SK-N-SH (cell line): ENCODE data around the gene QSER1. TPM values are rescaled to one million over a fixed set of nuclear protein-coding genes. Genes with fewer than 3 reads are reported as not detected.

Experiments used
- CTCF ChIA-PET: fragments of 300-600, 350-600 bp; formaldehyde crosslinking; extraction: SDS; loops from one replicate; lab custom pipeline; 2021; lab: Yijun Ruan, JAX
- POLR2A ChIA-PET: fragments of 350-600 bp; sonication (Branson Sonifier 250); formaldehyde crosslinking; extraction: SDS; loops from one replicate; lab custom pipeline; 2020; ENCODE audit warnings: antibody characterized with exemption, inconsistent platforms; lab: Yijun Ruan, JAX
- DNase-seq: peaks from one replicate; pipeline ENCODE4 v3.0.0; 2012
- H2AFZ ChIP-seq: fragments of 200-600 bp; sonication (generic); 2 replicates; pipeline ENCODE4 v1.8.1; 2016; ENCODE audit warnings: antibody characterized with exemption, mild to moderate bottlenecking, low read depth
- H3F3A ChIP-seq: fragments of 200-600 bp; sonication (generic); replicated peaks from 2 replicates; pipeline ENCODE3; 2016; ENCODE audit warnings: antibody characterized with exemption, mild to moderate bottlenecking; ENCODE audit not compliant: insufficient read depth
- H3K27ac ChIP-seq, 2 experiments: fragments of 200-500 bp in 1 of 2; fragments of 200-600 bp in 1 of 2; sonication (Bioruptor generic) in 1 of 2; sonication (generic), shearing (Covaris generic) in 1 of 2; 2 replicates each; pipeline versions ENCODE4 v1.5.1 to v1.6.1; 2014 to 2016; ENCODE audit warnings: low read depth in 2 of 2, inconsistent platforms in 1 of 2, low read length in 1 of 2, mild to moderate bottlenecking in 1 of 2, mixed read lengths in 1 of 2
- H3K27me3 ChIP-seq: fragments of 200-600 bp; sonication (generic), shearing (Covaris generic); 2 replicates; pipeline ENCODE4 v1.6.1; 2016; ENCODE audit warnings: mixed run types; ENCODE audit not compliant: insufficient read depth
- H3K36me3 ChIP-seq, 2 experiments: fragments of 200-500 bp in 1 of 2; fragments of 200-600 bp in 1 of 2; sonication (Bioruptor generic) in 1 of 2; sonication (generic) in 1 of 2; replicated peaks in 1 of 2; 2 replicates each; pipeline versions ENCODE3 to v1.5.1; 2014 to 2016; ENCODE audit warnings: low read length in 1 of 2, mild to moderate bottlenecking in 1 of 2; ENCODE audit not compliant: insufficient read depth in 2 of 2, control insufficient read depth in 1 of 2
- H3K4me1 ChIP-seq, 2 experiments: fragments of 200-500 bp in 1 of 2; fragments of 200-600 bp in 1 of 2; sonication (Bioruptor generic) in 1 of 2; sonication (generic), shearing (Covaris generic) in 1 of 2; 2 replicates each; pipeline versions ENCODE4 v1.5.1 to v1.6.1; 2014 to 2016; ENCODE audit warnings: low read depth in 1 of 2, low read length in 1 of 2, mixed run types in 1 of 2; ENCODE audit not compliant: insufficient read depth in 2 of 2, control insufficient read depth in 1 of 2
- H3K4me2 ChIP-seq: fragments of 200-600 bp; sonication (generic), shearing (Covaris generic); 2 replicates; pipeline ENCODE4 v1.6.1; 2017; ENCODE audit warnings: mixed run types
- H3K4me3 ChIP-seq, 2 experiments: fragments of 200-500 bp in 1 of 2; fragments of 200-600 bp in 1 of 2; sonication (Bioruptor generic) in 1 of 2; sonication (generic), shearing (Covaris generic) in 1 of 2; 2 replicates each; pipeline versions ENCODE4 v1.5.1 to v1.8.1; 2014 to 2016; ENCODE audit warnings: low read depth in 2 of 2, inconsistent platforms in 1 of 2, low read length in 1 of 2, mild to moderate bottlenecking in 1 of 2, mixed read lengths in 1 of 2, moderate library complexity in 1 of 2
- H3K79me2 ChIP-seq: fragments of 200-600 bp; sonication (generic); 2 replicates; pipeline ENCODE4 v1.8.1; 2017; ENCODE audit warnings: mild to moderate bottlenecking; ENCODE audit not compliant: insufficient read depth
- H3K9ac ChIP-seq: fragments of 200-600 bp; sonication (generic); 2 replicates; pipeline ENCODE4 v1.6.1; 2017; ENCODE audit warnings: mixed run types
- H3K9me2 ChIP-seq: fragments of 200-600 bp; sonication (generic); 2 replicates; pipeline ENCODE4 v1.6.1; 2017; ENCODE audit warnings: mixed run types
- H3K9me3 ChIP-seq: fragments of 200-600 bp; sonication (generic); 2 replicates; pipeline ENCODE4 v1.6.1; 2017; ENCODE audit warnings: mixed run types, mild to moderate bottlenecking, moderate library complexity
- H4K20me1 ChIP-seq: fragments of 200-600 bp; sonication (generic); 2 replicates; pipeline ENCODE4 v1.6.1; 2017; ENCODE audit warnings: mild to moderate bottlenecking, mixed run types; ENCODE audit not compliant: insufficient read depth
- CTCF ChIP-seq: fragments of 200-600 bp; sonication (generic); IDR thresholded peaks from 2 replicates; pipeline ENCODE4 v1.6.1; 2017; ENCODE audit warnings: antibody characterized with exemption, mild to moderate bottlenecking, moderate library complexity
- FOXJ3 ChIP-seq: sonication (generic); formaldehyde crosslinking; IDR thresholded peaks from 2 replicates; pipeline ENCODE4 v1.5.1; 2020; ENCODE audit warnings: mild to moderate bottlenecking, missing genetic modification reagents
- FOXM1 ChIP-seq: IDR thresholded peaks from 2 replicates; pipeline ENCODE4 v1.4.0; 2012; ENCODE audit warnings: low read depth, mild to moderate bottlenecking
- GATA2 ChIP-seq: sonication (generic); formaldehyde crosslinking; IDR thresholded peaks from 2 replicates; pipeline ENCODE4 v1.5.0; 2020; ENCODE audit warnings: mild to moderate bottlenecking, missing genetic modification reagents
- MAX ChIP-seq: IDR thresholded peaks from 2 replicates; pipeline ENCODE4 v1.4.0; 2012; ENCODE audit warnings: low read depth
- RCOR1 ChIP-seq: fragments of 150-350 bp; IDR thresholded peaks from 2 replicates; pipeline ENCODE4 v1.6.1; 2017; ENCODE audit warnings: antibody characterized with exemption, low read length
- REST ChIP-seq: IDR thresholded peaks from 2 replicates; pipeline ENCODE4 v1.6.1; 2012; ENCODE audit warnings: mild to moderate bottlenecking, low read depth, low read length, moderate library complexity
- RFX5 ChIP-seq: IDR thresholded peaks from 2 replicates; pipeline ENCODE4 v1.6.1; 2012; ENCODE audit warnings: mild to moderate bottlenecking, improper control_type of control experiment, low read length
- RXRA ChIP-seq: IDR thresholded peaks from 2 replicates; pipeline ENCODE4 v1.4.0; 2012; ENCODE audit warnings: low read depth, mild to moderate bottlenecking, borderline replicate concordance
- SIN3A ChIP-seq: IDR thresholded peaks from 2 replicates; pipeline ENCODE4 v1.6.1; 2012; ENCODE audit warnings: low read depth, mild to moderate bottlenecking, low read length, moderate library complexity, borderline replicate concordance
- TAF1 ChIP-seq: IDR thresholded peaks from 2 replicates; pipeline ENCODE4 v1.6.1; 2012; ENCODE audit warnings: low read depth, mild to moderate bottlenecking, low read length, moderate library complexity, borderline replicate concordance
- TCF12 ChIP-seq: IDR thresholded peaks from 2 replicates; pipeline ENCODE4 v1.4.0; 2012
- USF1 ChIP-seq: IDR thresholded peaks from 2 replicates; pipeline ENCODE4 v1.4.0; 2012; ENCODE audit warnings: low read depth, borderline replicate concordance
- USF2 ChIP-seq: fragments of 150-350 bp; IDR thresholded peaks from 2 replicates; pipeline ENCODE4 v1.6.1; 2017; ENCODE audit warnings: antibody characterized with exemption, low read length, low read depth, borderline replicate concordance
- YY1 ChIP-seq: IDR thresholded peaks from 2 replicates; pipeline ENCODE4 v1.4.0; 2012; ENCODE audit warnings: low read depth, mild to moderate bottlenecking
- ZBTB33 ChIP-seq: IDR thresholded peaks from 2 replicates; pipeline ENCODE4 v1.4.0; 2012; ENCODE audit warnings: low read depth, borderline replicate concordance
- WGBS: methylation state at CpG from one replicate; pipeline ENCODE4 v1.1.6; 2017; ENCODE audit warnings: low lambda C conversion rate; 5-methylcytosine and 5-hydroxymethylcytosine counted together
- polyA plus RNA-seq, 3 experiments: library from polyadenylated mRNA; depleted of rRNA; stranded (reverse); fragments of >200 nt; gene quantifications; 2 replicates each; pipeline ENCODE4 v1.2.3, GENCODE V29; 2012

The QSER1 gene
- polyA plus RNA-seq, 1 of the 3 experiments (the other 2 are of a cell fraction) = 4.2 TPM

- no peak overlapping the region for H2AFZ ChIP-seq
- DNase-seq = no peak
- H3K9me3 ChIP-seq = no peaks in the 10 kb centered on the region
- H3K27me3 ChIP-seq = no peaks in the 10 kb centered on the region
- no peaks in the 10 kb centered on the region for H3K36me3 ChIP-seq
- no peak overlapping the region for H3K4me2 ChIP-seq
- no peak for TF ChIP-seq USF1
- no peak for TF ChIP-seq SIN3A
- TF ChIP-seq RFX5 = no peak
- TF ChIP-seq REST = no peak
- no peak for TF ChIP-seq FOXM1
- no peak for TF ChIP-seq TAF1
- TF ChIP-seq MAX = no peak
- no peak for TF ChIP-seq RXRA
- TF ChIP-seq GATA2 (CRISPR knock-in tag) = no peak
- TF ChIP-seq CTCF = no peak
- no peak for TF ChIP-seq USF2
- TF ChIP-seq RCOR1 = no peak
- no peak for TF ChIP-seq TCF12
- no peak for TF ChIP-seq YY1
- no peak for TF ChIP-seq ZBTB33
- no peak for TF ChIP-seq FOXJ3 (CRISPR knock-in tag)
- H3K27ac ChIP-seq = no peak overlapping the region
- H3F3A ChIP-seq = peaks cover 18% of the 10 kb centered on the region
- no peaks in the 10 kb centered on the region for H4K20me1 ChIP-seq
- no peak overlapping the region for H3K4me3 ChIP-seq
- H3K9ac ChIP-seq = no peak overlapping the region
- 94% methylated on average over 1 of the region's 1 CpG for WGBS
- H3K79me2 ChIP-seq = peaks cover 76% of the 10 kb centered on the region
- ChIA-PET CTCF (interaction anchor here (1.0 to 1.7 kb wide), 4 partner anchors 17 to 140 kb away, joined by 3 to 5 read pairs (median 4); partner anchors contain the start of genes CSTF3 and TCP11L1), POLR2A (no interaction called here)
- H3K9me2 ChIP-seq = no peaks in the 10 kb centered on the region
- peaks cover 2 to 24% of the 10 kb centered on the region in 2 experiments; a peak in 3 of 4 replicates for H3K4me1 ChIP-seq
These were observed 128.9 kb downstream of the QSER1 start for GRCh38 chr11:33021501-33021900.
